Astrocyte (in vitro differentiated cells and primary cell): ENCODE measurements around the gene KRT6B.

ENCODE experiments used
- EZH2 ChIP-seq: IDR thresholded peaks from 2 replicates; pipeline ENCODE4 v1.6.1; 2012; ENCODE audit warnings: mild to moderate bottlenecking, low read length, inconsistent platforms; ENCODE audit not compliant: insufficient read depth
- TF ChIP-seq, protein P1 (sequence below): IDR thresholded peaks from 2 replicates; pipeline ENCODE4 v1.5.1; 2011; ENCODE audit warnings: low read depth, mild to moderate bottlenecking, inconsistent platforms, low read length, moderate library complexity; ENCODE audit not compliant: insufficient read depth

DNA sequence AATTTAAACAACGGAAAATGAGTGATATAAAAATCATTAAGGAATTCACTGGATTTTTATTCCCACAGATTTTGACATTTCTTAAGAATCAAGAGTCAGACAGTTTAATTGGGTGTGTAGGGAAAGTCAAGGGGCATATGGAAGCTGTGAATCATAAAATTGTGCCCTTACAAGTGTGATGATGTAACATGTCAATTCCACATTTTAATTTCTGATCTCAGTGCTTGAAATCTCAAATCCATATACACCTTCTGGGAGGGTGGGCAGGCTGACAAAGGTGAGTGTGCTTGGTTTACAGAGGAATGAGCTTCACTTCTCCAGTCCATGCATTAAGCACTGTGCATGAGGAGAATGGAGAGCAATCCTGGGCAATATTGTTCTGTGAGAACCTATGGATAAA, 42.2 kb upstream of the KRT6B start:
- TF ChIP-seq, protein P1, sequence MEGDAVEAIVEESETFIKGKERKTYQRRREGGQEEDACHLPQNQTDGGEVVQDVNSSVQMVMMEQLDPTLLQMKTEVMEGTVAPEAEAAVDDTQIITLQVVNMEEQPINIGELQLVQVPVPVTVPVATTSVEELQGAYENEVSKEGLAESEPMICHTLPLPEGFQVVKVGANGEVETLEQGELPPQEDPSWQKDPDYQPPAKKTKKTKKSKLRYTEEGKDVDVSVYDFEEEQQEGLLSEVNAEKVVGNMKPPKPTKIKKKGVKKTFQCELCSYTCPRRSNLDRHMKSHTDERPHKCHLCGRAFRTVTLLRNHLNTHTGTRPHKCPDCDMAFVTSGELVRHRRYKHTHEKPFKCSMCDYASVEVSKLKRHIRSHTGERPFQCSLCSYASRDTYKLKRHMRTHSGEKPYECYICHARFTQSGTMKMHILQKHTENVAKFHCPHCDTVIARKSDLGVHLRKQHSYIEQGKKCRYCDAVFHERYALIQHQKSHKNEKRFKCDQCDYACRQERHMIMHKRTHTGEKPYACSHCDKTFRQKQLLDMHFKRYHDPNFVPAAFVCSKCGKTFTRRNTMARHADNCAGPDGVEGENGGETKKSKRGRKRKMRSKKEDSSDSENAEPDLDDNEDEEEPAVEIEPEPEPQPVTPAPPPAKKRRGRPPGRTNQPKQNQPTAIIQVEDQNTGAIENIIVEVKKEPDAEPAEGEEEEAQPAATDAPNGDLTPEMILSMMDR: no peak
- no peak for TF ChIP-seq EZH2
